Left cardiac atrium (tissue), 4 donors: ENCODE data around the gene EEFSEC. TPM values are rescaled to one million over a fixed set of nuclear protein-coding genes. Genes with fewer than 3 reads are reported as not detected.

ENCODE experiments used
- ATAC-seq, 2 donors: fragments of 200-7000 bp; cut with Tn5 transposase; one replicate each; pipeline ENCODE4 v1.9.1; 2020; ENCODE audit warnings: mild to moderate bottlenecking in 2 of 2, moderate library complexity in 2 of 2
- DNase-seq: peaks from one replicate; pipeline ENCODE4 v3.0.0-alpha.2; 2020
- intact Hi-C, 2 donors: fragments of 100-400 bp; cut with DNase I; formaldehyde crosslinking; loops; one replicate each; pipeline versions ENCODE4 v1.14.1 to v1.15.1; 2022 to 2023
- total RNA-seq, 2 donors: library from RNA; stranded (reverse); fragmentation: NEBNext Ultra II Directional; extraction: Animal tissue kit (Norgen Biotek cat#: 25700); gene quantifications; one replicate each; pipeline ENCODE4 v1.2.1, GENCODE V29; 2021
- donor health status: DM: no; HTN: yes; CAD: no.
- donor health status: DM: no; HTN: yes; CAD: no; lungs with severe emphysema.
- donor health status: DM: yes; HTN: yes; CAD: no.
- donor health status: Dilated cardiomyopathy.

The EEFSEC gene
- total RNA-seq, 2 donors from 2014 or later = 13.5 to 18.9 TPM

- DNase-seq (no peak), ATAC-seq (no peak)
- intact Hi-C loops = no loop called here
Measured at GRCh38 chr3:128330214-128330842, 177.0 kb downstream of the EEFSEC start.

GRCh38 chr3:128334086-128334645 is 180.9 kb downstream of the EEFSEC start:
- intact Hi-C loops = no loop called here
- no peak for DNase-seq
- ATAC-seq = no peak

GRCh38 chr3:128334766-128335165 is 181.5 kb downstream of the EEFSEC start:
- DNase-seq (no peak), ATAC-seq (no peak)
- intact Hi-C loops = no loop called here

- no peak for ATAC-seq
- DNase-seq = no peak
- intact Hi-C loops = no loop called here
Measured at GRCh38 chr3:128335621-128336296, 182.5 kb downstream of the EEFSEC start.

- ATAC-seq (no peak), DNase-seq (no peak)
- intact Hi-C loops = no loop called here
Measured at GRCh38 chr3:128336337-128337156, 183.3 kb downstream of the EEFSEC start.

- no peak for ATAC-seq
- intact Hi-C loops = no loop called here
- DNase-seq = no peak
Measured at GRCh38 chr3:128337305-128337704, 184.0 kb downstream of the EEFSEC start.

- no peak for DNase-seq
- intact Hi-C loops = no loop called here
- ATAC-seq = no peak
Measured at GRCh38 chr3:128338536-128339330, 185.5 kb downstream of the EEFSEC start.

- ATAC-seq (no peak), DNase-seq (no peak)
- intact Hi-C loops = no loop called here
Measured at GRCh38 chr3:128339491-128340012, 186.3 kb downstream of the EEFSEC start.

- ATAC-seq (no peak), DNase-seq (no peak)
- intact Hi-C loops = no loop called here
Measured at GRCh38 chr3:128340198-128340903, 187.1 kb downstream of the EEFSEC start.

GRCh38 chr3:128340904-128341555 is 187.7 kb downstream of the EEFSEC start:
- DNase-seq = no peak
- ATAC-seq = no peak
- intact Hi-C loops = no loop called here

GRCh38 chr3:128341659-128342395 is 188.5 kb downstream of the EEFSEC start:
- intact Hi-C loops = no loop called here

GRCh38 chr3:128342701-128343180 is 189.5 kb downstream of the EEFSEC start:
- intact Hi-C loops = no loop called here

More at GRCh38 chr3:128341659-128342395, 188.5 kb downstream of the EEFSEC start:
- DNase-seq (no peak), ATAC-seq (peak in 1 of 2 donors; percentile 58)

GRCh38 chr3:128343287-128344051 is 190.2 kb downstream of the EEFSEC start:
- intact Hi-C loops = no loop called here
- peak in 1 of 2 donors; percentile 72 for ATAC-seq

More at GRCh38 chr3:128342701-128343180, 189.5 kb downstream of the EEFSEC start:
- DNase-seq (no peak), ATAC-seq (no peak)

GRCh38 chr3:128344052-128344735 is 190.9 kb downstream of the EEFSEC start:
- no peak for ATAC-seq
- DNase-seq = no peak
- intact Hi-C loops = no loop called here

More at GRCh38 chr3:128343287-128344051, 190.2 kb downstream of the EEFSEC start:
- no peak for DNase-seq

GRCh38 chr3:128345196-128345595 is 191.9 kb downstream of the EEFSEC start:
- no peak for DNase-seq
- intact Hi-C loops = no loop called here
- no peak for ATAC-seq
